Coronary artery (tissue), 2 donors: ENCODE data around the gene CSNK2A1.

Experiments
- DNase-seq: peaks from one replicate; pipeline ENCODE4 v3.0.0-alpha.2; 2017; ENCODE audit warnings: low spot score
- H3K27ac ChIP-seq, 2 donors: fragments of 200-600 bp; sonication (generic); one replicate each; pipeline ENCODE4 v1.5.1; 2016 to 2019
- H3K4me3 ChIP-seq: fragments of 200-600 bp; sonication (generic); 2 replicates; pipeline ENCODE4 v1.5.1; 2016; ENCODE audit warnings: mild to moderate bottlenecking, moderate library complexity
- CTCF ChIP-seq: fragments of 200-600 bp; sonication (generic); IDR thresholded peaks from one replicate; pipeline ENCODE4 v1.5.1; 2019; ENCODE audit warnings: antibody characterized with exemption

Gene CSNK2A1

GRCh38 chr20:430091-430999 is 113.2 kb downstream of the CSNK2A1 start:
- no peak for DNase-seq
- no peak for TF ChIP-seq CTCF
- H3K27ac ChIP-seq, result no peak overlapping the region

GRCh38 chr20:428658-429200 is 114.9 kb downstream of the CSNK2A1 start:
- Histone ChIP-seq H3K4me3 (no peak overlapping the region), H3K27ac (no peak overlapping the region)
- no peak for TF ChIP-seq CTCF
- no peak for DNase-seq

More at GRCh38 chr20:430091-430999, 113.2 kb downstream of the CSNK2A1 start:
- H3K4me3 ChIP-seq, result no peak overlapping the region

- Histone ChIP-seq H3K27ac (no peak overlapping the region), H3K4me3 (no peak overlapping the region)
- no peak for DNase-seq
- TF ChIP-seq CTCF, result no peak
Measured at GRCh38 chr20:427849-428657, 115.5 kb downstream of the CSNK2A1 start.

GRCh38 chr20:427401-427800 is 116.2 kb downstream of the CSNK2A1 start:
- H3K4me3 ChIP-seq, result no peak overlapping the region
- H3K27ac ChIP-seq, result no peak overlapping the region
- TF ChIP-seq CTCF, result no peak
- no peak for DNase-seq

GRCh38 chr20:426566-426965 is 117.0 kb downstream of the CSNK2A1 start:
- no peak for TF ChIP-seq CTCF
- DNase-seq, result no peak
- no peak overlapping the region for H3K27ac ChIP-seq
- no peak overlapping the region for H3K4me3 ChIP-seq
